GM12878 (cell line): ENCODE measurements around the gene EPHB2. TPM values are rescaled to one million over a fixed set of nuclear protein-coding genes. Genes with fewer than 3 reads are reported as not detected.

Experiments
- ATAC-seq: fragments of 200-7000 bp; cut with Tn5 transposase; 3 replicates; pipeline ENCODE4 v1.9.1; 2020; ENCODE audit warnings: mild to moderate bottlenecking, moderate library complexity
- BruUV-seq: library from RNA; stranded (reverse); fragments of 400-500 nt; replicated peaks from 2 replicates; lab custom pipeline; 2021; lab: Mats Ljungman, UMichigan
- CTCF ChIA-PET: fragments of 300-600 bp; sonication (Branson Sonifier 250); formaldehyde crosslinking; extraction: SDS; loops from one replicate; lab custom pipeline; 2021; ENCODE audit warnings: inconsistent platforms; lab: Yijun Ruan, JAX
- POLR2A ChIA-PET: fragments of 350-600 bp; formaldehyde crosslinking; extraction: SDS; loops from one replicate; lab custom pipeline; 2021; ENCODE audit warnings: inconsistent platforms; lab: Charles Lee
- RAD21 ChIA-PET: fragments of 300-600 bp; sonication (Branson Sonifier 250); formaldehyde crosslinking; loops from one replicate; lab custom pipeline; 2023; ENCODE audit warnings: antibody characterized with exemption; ENCODE audit not compliant: unreplicated experiment; lab: Charles Lee
- SMC1A ChIA-PET: fragments of 300-600 bp; sonication (Branson Sonifier 250); formaldehyde crosslinking; loops from one replicate; lab custom pipeline; 2023; ENCODE audit not compliant: unreplicated experiment, uncharacterized antibody; lab: Charles Lee
- DNase-seq: peaks from one replicate; pipeline ENCODE4 v3.0.0-alpha.2; 2011; ENCODE audit warnings: low read depth, low spot score
- FAIRE-seq: peaks from 3 replicates; lab custom pipeline; 2011; peaks lifted over from hg19 to GRCh38; lab: Jason Lieb, UNC
- H2AFZ ChIP-seq: 2 replicates; pipeline ENCODE4 v1.6.0; 2011; ENCODE audit warnings: low read depth, low read length, control low read depth; ENCODE audit not compliant: control insufficient read depth
- H3K27ac ChIP-seq: 2 replicates; pipeline ENCODE4 v1.5.1; 2011; ENCODE audit warnings: control low read depth; ENCODE audit not compliant: control insufficient read depth, insufficient read depth
- H3K27me3 ChIP-seq, 2 experiments: replicated peaks in 1 of 2; 2 replicates each; pipeline versions ENCODE4 v1.6.0 to v1.6.1; 2011; ENCODE audit warnings: low read length in 1 of 2; ENCODE audit not compliant: control insufficient read depth in 2 of 2, insufficient read depth in 2 of 2
- H3K36me3 ChIP-seq, 2 experiments: 2 replicates each; pipeline ENCODE4 v1.5.1; 2011; ENCODE audit warnings: low read length in 1 of 2; ENCODE audit not compliant: control insufficient read depth in 2 of 2, insufficient read depth in 2 of 2
- H3K4me1 ChIP-seq: 2 replicates; pipeline ENCODE4 v1.6.1; 2011; ENCODE audit warnings: mild to moderate bottlenecking, low read length, moderate library complexity, mixed read lengths; ENCODE audit not compliant: control insufficient read depth, insufficient read depth
- H3K4me2 ChIP-seq: 2 replicates; pipeline ENCODE4 v1.6.0; 2011; ENCODE audit warnings: control low read depth; ENCODE audit not compliant: control insufficient read depth, insufficient read depth
- H3K4me3 ChIP-seq: fragments of 200-600 bp; sonication (generic); 2 replicates; pipeline ENCODE4 v1.5.1; 2016
- H3K79me2 ChIP-seq: 2 replicates; pipeline ENCODE4 v1.6.0; 2011; ENCODE audit warnings: low read length; ENCODE audit not compliant: control insufficient read depth, insufficient read depth
- H3K9ac ChIP-seq: 2 replicates; pipeline ENCODE4 v1.8.0; 2011; ENCODE audit warnings: low read length, control low read depth, mixed read lengths; ENCODE audit not compliant: control insufficient read depth, insufficient read depth
- H3K9me3 ChIP-seq: replicated peaks from 3 replicates; pipeline ENCODE4 v1.5.1; 2011; ENCODE audit warnings: mild to moderate bottlenecking, low read length; ENCODE audit not compliant: control insufficient read depth, insufficient read depth
- H4K20me1 ChIP-seq: 2 replicates; pipeline ENCODE4 v1.6.0; 2011; ENCODE audit not compliant: control insufficient read depth, insufficient read depth
- MTA3 ChIP-seq: IDR thresholded peaks from 2 replicates; pipeline ENCODE4 v1.6.1; 2012; ENCODE audit warnings: low read length, inconsistent platforms, borderline replicate concordance
- RFX5 ChIP-seq: IDR thresholded peaks from 2 replicates; pipeline ENCODE4 v1.6.1; 2011; ENCODE audit warnings: low read depth, low read length, improper control_type of control experiment
- SMAD1 ChIP-seq: fragments of 450-650 bp; IDR thresholded peaks from 2 replicates; pipeline ENCODE4 v1.6.1; 2018; ENCODE audit warnings: mild to moderate bottlenecking, low read depth; ENCODE audit not compliant: partially characterized antibody
- TCF3 ChIP-seq: IDR thresholded peaks from 2 replicates; pipeline ENCODE4 v1.6.1; 2012; ENCODE audit warnings: low read depth, mild to moderate bottlenecking, low read length, borderline replicate concordance; ENCODE audit not compliant: insufficient read depth
- TCF7 ChIP-seq: IDR thresholded peaks from 2 replicates; pipeline ENCODE4 v1.6.1; 2014; ENCODE audit warnings: antibody characterized with exemption, borderline replicate concordance
- YY1 ChIP-seq: IDR thresholded peaks from 2 replicates; pipeline ENCODE4 v1.6.1; 2011; ENCODE audit warnings: low read depth, mild to moderate bottlenecking, low read length
- ZNF622 ChIP-seq: fragments of 450-650 bp; IDR thresholded peaks from 2 replicates; pipeline ENCODE4 v1.6.1; 2017; ENCODE audit warnings: mild to moderate bottlenecking, inconsistent platforms
- WGBS: methylation state at CpG from one replicate; pipeline ENCODE4 v1.1.6; 2016; ENCODE audit warnings: low lambda C conversion rate; ENCODE audit not compliant: insufficient replicate concordance, insufficient coverage; ENCODE audit errors: missing lambda C conversion rate; 5-methylcytosine and 5-hydroxymethylcytosine counted together
- in situ Hi-C: fragments of 300-500 bp; cut with MboI; formaldehyde crosslinking; loops from 9 replicates; pipeline ENCODE4 v1.14.3; 2018; ENCODE audit warnings: mixed read lengths
- intact Hi-C: fragments of 100-400 bp; cut with micrococcal nuclease; formaldehyde crosslinking; loops from one replicate; pipeline ENCODE4 v1.14.2; 2022; ENCODE audit not compliant: unreplicated experiment
- polyA plus RNA-seq, 11 experiments: library from polyadenylated mRNA; depleted of rRNA in 4 of 11; unstranded in 6 of 11; stranded (reverse) in 5 of 11; fragments of >200 nt; fragmentation: Nextera tagmentation in 4 of 11; fragmentation: Illumina TruSeq in 1 of 11; extraction: Ambion mirVana in 4 of 11; extraction: Trizol in 1 of 11; gene quantifications; 1 replicate in 1 of 11; 2 replicates in 10 of 11; pipeline versions ENCODE4 v1.2.1 to v1.2.3, GENCODE V29; 2011 to 2016; ENCODE audit warnings: inconsistent platforms in 2 of 11, missing spikeins in 2 of 11, low read depth in 1 of 11
- total RNA-seq, 4 experiments: library from RNA; depleted of rRNA in 3 of 4; stranded (reverse); fragments of >200 nt in 3 of 4; fragmentation: Illumina TruSeq in 1 of 4; extraction: Trizol in 1 of 4; gene quantifications; 2 replicates each; pipeline versions ENCODE4 v1.2.1 to v1.2.3, GENCODE V29; 2013 to 2021
- TF ChIP-seq, protein P1 (sequence below): IDR thresholded peaks from 2 replicates; pipeline ENCODE4 v1.6.1; 2012; ENCODE audit warnings: low read depth, low read length, improper control_type of control experiment

The EPHB2 gene
- total and polyA plus RNA-seq, 10 of the 15 experiments (the other 5 are each of a cell fraction or from before 2014, with no cell fraction given) = 0.13 to 3.3 (median 0.92) TPM

DNA sequence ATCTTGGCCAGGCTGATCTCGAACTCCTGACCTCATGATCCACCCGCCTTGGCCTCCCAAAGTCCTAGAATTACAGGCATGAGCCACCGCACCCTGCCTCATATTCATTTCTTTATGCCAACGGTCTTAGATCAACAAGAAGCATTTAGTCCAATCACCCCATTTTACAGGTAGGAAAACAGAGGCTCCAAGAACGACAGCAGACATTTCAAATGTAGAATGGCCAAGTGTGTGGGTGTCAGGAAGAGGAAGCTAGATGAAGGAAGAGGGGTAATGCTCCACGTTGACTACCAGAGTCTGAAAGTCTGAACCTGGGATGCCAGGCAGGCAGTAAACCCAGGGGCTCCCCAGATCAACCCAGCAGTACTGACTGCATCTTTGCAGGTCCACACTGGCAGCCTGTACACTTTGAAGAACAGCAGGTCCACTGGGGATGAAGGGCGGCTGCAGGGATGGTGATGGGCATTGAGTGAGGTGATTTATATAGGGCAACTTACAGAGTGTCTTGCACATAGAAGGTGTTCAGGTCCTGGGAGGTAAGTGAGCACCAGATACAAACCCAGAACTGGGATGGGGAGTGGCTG lies 120.2 kb downstream of the EPHB2 start:
- H3K9ac ChIP-seq = no peak overlapping the region
- ChIA-PET CTCF (no interaction called here), SMC1A (no interaction called here), RAD21 (no interaction called here), POLR2A (no interaction called here)
- H2AFZ ChIP-seq = no peak overlapping the region
- no peaks in the 10 kb centered on the region for H3K4me1 ChIP-seq
- intact Hi-C loops = no loop called here
- no peak for DNase-seq
- no peak overlapping the region for H3K27ac ChIP-seq
- WGBS = 20% methylated on average over 7 of the region's 7 CpGs
- ATAC-seq = no peak
- no peak overlapping the region for H3K4me2 ChIP-seq
- H3K4me3 ChIP-seq = no peak overlapping the region
- BruUV-seq = no TSS peak
- no peaks in the 10 kb centered on the region for H4K20me1 ChIP-seq
- H3K27me3 ChIP-seq = no peaks in the 10 kb centered on the region; a peak in 1 of 4 replicates
- no peak for FAIRE-seq
- H3K9me3 ChIP-seq = no peaks in the 10 kb centered on the region
- H3K79me2 ChIP-seq = no peaks in the 10 kb centered on the region
- TF ChIP-seq MTA3 = no peak
- no peak for TF ChIP-seq SMAD1
- no peak for TF ChIP-seq ZNF622
- no peak for TF ChIP-seq TCF3
- TF ChIP-seq YY1 = no peak
- TF ChIP-seq RFX5 = no peak
- TF ChIP-seq, protein P1, sequence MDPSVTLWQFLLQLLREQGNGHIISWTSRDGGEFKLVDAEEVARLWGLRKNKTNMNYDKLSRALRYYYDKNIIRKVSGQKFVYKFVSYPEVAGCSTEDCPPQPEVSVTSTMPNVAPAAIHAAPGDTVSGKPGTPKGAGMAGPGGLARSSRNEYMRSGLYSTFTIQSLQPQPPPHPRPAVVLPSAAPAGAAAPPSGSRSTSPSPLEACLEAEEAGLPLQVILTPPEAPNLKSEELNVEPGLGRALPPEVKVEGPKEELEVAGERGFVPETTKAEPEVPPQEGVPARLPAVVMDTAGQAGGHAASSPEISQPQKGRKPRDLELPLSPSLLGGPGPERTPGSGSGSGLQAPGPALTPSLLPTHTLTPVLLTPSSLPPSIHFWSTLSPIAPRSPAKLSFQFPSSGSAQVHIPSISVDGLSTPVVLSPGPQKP = no peak
- no peak for TF ChIP-seq TCF7
- in situ Hi-C loops = no loop called here
- H3K36me3 ChIP-seq = no peaks in the 10 kb centered on the region
